Ovary (tissue), 9 donors: Measurements from ENCODE around the gene ABLIM2. TPM values are rescaled to one million over a fixed set of nuclear protein-coding genes. Genes with fewer than 3 reads are reported as not detected.
A peak's percentile ranks its signal among the peaks of the same experiment; 100 is the strongest.

ENCODE experiments used
- DNase-seq, 5 donors: peaks; one replicate each; pipeline ENCODE4 v3.0.0-alpha.2; 2019 to 2020
- H3K27ac ChIP-seq, 2 donors: fragments of 200-600 bp; one replicate each; pipeline versions ENCODE4 v1.5.1 to v1.8.0; 2019 to 2022
- H3K27me3 ChIP-seq: fragments of 200-600 bp; one replicate; pipeline ENCODE4 v1.8.0; 2022
- H3K36me3 ChIP-seq: fragments of 200-600 bp; sonication (generic); one replicate; pipeline ENCODE4 v1.5.1; 2019
- H3K4me1 ChIP-seq: one replicate; pipeline ENCODE4 v1.8.1; 2013; ENCODE audit warnings: mild to moderate bottlenecking, moderate library complexity; ENCODE audit not compliant: insufficient read depth
- H3K4me3 ChIP-seq: fragments of 200-600 bp; sonication (generic); one replicate; pipeline ENCODE4 v1.5.1; 2017
- H3K9me3 ChIP-seq, 2 donors: fragments of 200-600 bp in 1 of 2; sonication (generic) in 1 of 2; one replicate each; pipeline versions ENCODE4 v1.5.1 to v1.8.1; 2013 to 2019; ENCODE audit warnings: mild to moderate bottlenecking in 1 of 2, moderate library complexity in 1 of 2
- CTCF ChIP-seq, 3 donors: fragments of 450-650 bp in 2 of 3; fragments of 200-600 bp in 1 of 3; IDR thresholded peaks; one replicate each; pipeline versions ENCODE4 v1.5.1 to v1.8.0; 2016 to 2022; ENCODE audit warnings: antibody characterized with exemption in 3 of 3, mild to moderate bottlenecking in 1 of 3
- EP300 ChIP-seq: sonication (generic); formaldehyde crosslinking; IDR thresholded peaks from one replicate; pipeline ENCODE4 v1.6.1; 2017; ENCODE audit warnings: antibody characterized with exemption
- POLR2A ChIP-seq: fragments of 450-650 bp; IDR thresholded peaks from one replicate; pipeline ENCODE4 v1.6.1; 2017; ENCODE audit warnings: antibody characterized with exemption, mild to moderate bottlenecking, moderate library complexity
- WGBS, 3 donors: extraction: QIAGEN DNeasy Blood & Tissue Kit in 1 of 3; methylation state at CpG; one replicate each; pipeline versions ENCODE4 v1.1.5 to v1.1.7; 2013 to 2017; 5-methylcytosine and 5-hydroxymethylcytosine counted together
- intact Hi-C, 4 donors: fragments of 100-400 bp; cut with DNase I; formaldehyde crosslinking; loops; one replicate each; pipeline versions ENCODE4 v1.11.0 to v1.15.1; 2022 to 2023
- polyA plus RNA-seq, 2 donors: library from polyadenylated mRNA; stranded (reverse); fragments of 200-250 nt in 1 of 2; fragments of 350-450 nt in 1 of 2; fragmentation: Illumina TruSeq in 1 of 2; extraction: RNeasy Lipid Tissue Mini Kit (QIAGEN cat#74804) in 1 of 2; gene quantifications; one replicate each; pipeline ENCODE4 v1.2.3, GENCODE V29; 2013 to 2014
- total RNA-seq, 7 donors: library from RNA; depleted of rRNA in 2 of 7; stranded (reverse); fragments of >200 nt in 2 of 7; fragmentation: NEBNext Ultra II Directional in 3 of 7; extraction: Animal tissue kit (Norgen Biotek cat#: 25700) in 3 of 7; gene quantifications; one replicate each; pipeline versions ENCODE4 v1.1.0 to v1.2.4, GENCODE V29; 2016 to 2023
- donor health status: DM: no; HTN: no; CAD: no; lungs with moderate emphysema.
- donor health status: DM: no; HTN: no; CAD: no.
- donor health status: Bipolar disorder and iron deficiency.
- donor health status: DM: yes; HTN: yes; CAD: no.
- donor health status: DM: no; HTN: no; CAD: no.
- donor health status: DM: yes; HTN: yes; CAD: no.

Gene ABLIM2
- total and polyA plus RNA-seq, 9 donors, result 0.81 to 7.9 (median 2.1) TPM

GRCh38 chr4:8053688-8054449, 104.7 kb downstream of the ABLIM2 start:
- H3K9me3 ChIP-seq, result no peaks in the 10 kb centered on the region
- no peak overlapping the region for H3K4me3 ChIP-seq
- no peak for DNase-seq
- H3K27me3 ChIP-seq, result no peaks in the 10 kb centered on the region
- H3K27ac ChIP-seq, result no peak overlapping the region
- H3K4me1 ChIP-seq, result peaks cover 3% of the 10 kb centered on the region
- H3K36me3 ChIP-seq, result no peaks in the 10 kb centered on the region
- intact Hi-C loops, result no loop called here
- TF ChIP-seq CTCF (IDR thresholded peaks at IDR 0.05) (no peak), POLR2A (no peak), EP300 (no peak)
- WGBS, 3 donors, result 90 to 92% (median 91%) methylated on average over 18 of the region's 18 CpGs

GRCh38 chr4:8052160-8052691, 106.4 kb downstream of the ABLIM2 start:
- Histone ChIP-seq H3K4me1 (peaks cover 3% of the 10 kb centered on the region), H3K9me3 (no peaks in the 10 kb centered on the region), H3K27me3 (no peaks in the 10 kb centered on the region), H3K27ac (no peak overlapping the region), H3K36me3 (no peaks in the 10 kb centered on the region), H3K4me3 (no peak overlapping the region)
- no peak for DNase-seq
- intact Hi-C loops, result no loop called here
- TF ChIP-seq EP300, result no peak
- TF ChIP-seq POLR2A, result no peak
- TF ChIP-seq CTCF (IDR thresholded peaks at IDR 0.05), result no peak
- 94 to 97% (median 97%) methylated on average over 9 of the region's 9 CpGs for WGBS, 3 donors

- TF ChIP-seq EP300 (no peak), POLR2A (no peak), CTCF (IDR thresholded peaks at IDR 0.05) (no peak)
- WGBS, 3 donors, result 91 to 93% (median 91%) methylated on average over 7 of the region's 7 CpGs
- intact Hi-C loops, result no loop called here
Observed at GRCh38 chr4:8051644-8052043, 107.0 kb downstream of the ABLIM2 start.

GRCh38 chr4:8050555-8051206, 107.9 kb downstream of the ABLIM2 start:
- H3K4me3 ChIP-seq, result no peak overlapping the region
- no peak for TF ChIP-seq CTCF (IDR thresholded peaks at IDR 0.05)
- TF ChIP-seq POLR2A, result no peak
- TF ChIP-seq EP300, result no peak
- intact Hi-C loops, result no loop called here
- no peaks in the 10 kb centered on the region for H3K36me3 ChIP-seq
- peaks cover 3% of the 10 kb centered on the region for H3K4me1 ChIP-seq
- H3K9me3 ChIP-seq, result no peaks in the 10 kb centered on the region
- H3K27me3 ChIP-seq, result no peaks in the 10 kb centered on the region
- peak; percentile 83 to 92 (median 89) for DNase-seq
- H3K27ac ChIP-seq, result peak overlapping the region; percentile 50 to 64
- WGBS, 3 donors, result 5 to 8% (median 8%) methylated on average over 28 of the region's 28 CpGs

More at GRCh38 chr4:8051644-8052043, 107.0 kb downstream of the ABLIM2 start:
- H3K4me3 ChIP-seq, result no peak overlapping the region
- H3K27me3 ChIP-seq, result no peaks in the 10 kb centered on the region
- no peak overlapping the region for H3K27ac ChIP-seq
- H3K9me3 ChIP-seq, result no peaks in the 10 kb centered on the region
- no peak for DNase-seq
- H3K4me1 ChIP-seq, result peaks cover 3% of the 10 kb centered on the region
- H3K36me3 ChIP-seq, result no peaks in the 10 kb centered on the region
